Activated naive CD4-positive, alpha-beta T cell treated with anti-CD3 and anti-CD28 coated beads, Interleukin-2, amount 50 U/mL, for 72 hours (primary cell): Measurements from ENCODE around the gene HES6. TPM values are rescaled to one million over a fixed set of nuclear protein-coding genes. Genes with fewer than 3 reads are reported as not detected.
A peak's percentile ranks its signal among the peaks of the same experiment; 100 is the strongest.

Experiments used
- ATAC-seq, 2 donors: fragments of 150-1000 bp; cut with Tn5 transposase; 2 replicates each; pipeline ENCODE4 v1.10.0; 2021; ENCODE audit warnings: mild to moderate bottlenecking in 2 of 2, moderate library complexity in 2 of 2
- DNase-seq, 2 donors: peaks; one replicate each; pipeline ENCODE4 v3.0.0; 2021 to 2022; ENCODE audit warnings: low spot score in 2 of 2
- H3K27ac Mint-ChIP-seq, 2 donors: one replicate each; pipeline ENCODE4 v1.8.0; 2022; ENCODE audit warnings: mild to moderate bottlenecking in 2 of 2, mixed read lengths in 2 of 2
- H3K36me3 Mint-ChIP-seq, 2 donors: one replicate each; pipeline ENCODE4 v1.8.0; 2022; ENCODE audit warnings: mixed read lengths in 2 of 2
- H3K9me3 Mint-ChIP-seq, 2 donors: one replicate each; pipeline ENCODE4 v1.8.0; 2022; ENCODE audit warnings: mixed read lengths in 2 of 2
- total RNA-seq, 2 donors: library from RNA; stranded (reverse); gene quantifications; one replicate each; pipeline ENCODE4 v1.2.3, GENCODE V29; 2022

HES6 gene
- total RNA-seq, 2 donors from 2014 or later = 4.7 to 5.1 TPM

- ATAC-seq (no peak), DNase-seq (no peak)
- Mint-ChIP-seq H3K36me3 (peaks cover 0 to 12% of the 10 kb centered on the region in 2 donors), H3K9me3 (no peaks in the 10 kb centered on the region), H3K27ac (peak overlapping the region; percentile 45 to 49)
Measured at GRCh38 chr2:238247002-238247822, 7.4 kb upstream of the HES6 start.

- DNase-seq = no peak
- Mint-ChIP-seq H3K36me3 (peaks cover 0 to 12% of the 10 kb centered on the region in 2 donors), H3K27ac (no peak overlapping the region), H3K9me3 (no peaks in the 10 kb centered on the region)
- ATAC-seq = no peak
Measured at GRCh38 chr2:238244151-238244550, 4.3 kb upstream of the HES6 start.

- DNase-seq (no peak), ATAC-seq (no peak)
- Mint-ChIP-seq H3K9me3 (no peaks in the 10 kb centered on the region), H3K27ac (no peak overlapping the region), H3K36me3 (peaks cover 0 to 12% of the 10 kb centered on the region in 2 donors)
Measured at GRCh38 chr2:238243496-238244076, 3.7 kb upstream of the HES6 start.

GRCh38 chr2:238242731-238243495 lies 3.1 kb upstream of the HES6 start:
- Mint-ChIP-seq H3K9me3 (no peaks in the 10 kb centered on the region), H3K27ac (no peak overlapping the region), H3K36me3 (peaks cover 0 to 12% of the 10 kb centered on the region in 2 donors)
- DNase-seq (peak in 1 of 2 donors; percentile 31), ATAC-seq (no peak)

- Mint-ChIP-seq H3K36me3 (peaks cover 0 to 12% of the 10 kb centered on the region in 2 donors), H3K9me3 (no peaks in the 10 kb centered on the region), H3K27ac (no peak overlapping the region)
- no peak for ATAC-seq
- DNase-seq = no peak
Measured at GRCh38 chr2:238241970-238242369, 2.1 kb upstream of the HES6 start.

- H3K36me3 Mint-ChIP-seq = peaks cover 0 to 5% of the 10 kb centered on the region in 2 donors
- no peak for DNase-seq
- no peaks in the 10 kb centered on the region for H3K9me3 Mint-ChIP-seq
- no peak overlapping the region for H3K27ac Mint-ChIP-seq
- no peak for ATAC-seq
Measured at GRCh38 chr2:238240757-238241711, 1.2 kb upstream of the HES6 start.

GRCh38 chr2:238239543-238239862 lies 335 bp downstream of the HES6 start:
- ATAC-seq (peak in 1 of 2 donors; percentile 43), DNase-seq (no peak)
- Mint-ChIP-seq H3K36me3 (no peaks in the 10 kb centered on the region), H3K9me3 (no peaks in the 10 kb centered on the region), H3K27ac (no peak overlapping the region)

GRCh38 chr2:238238766-238239542 lies 884 bp downstream of the HES6 start:
- DNase-seq (peak in 1 of 2 donors; percentile 27), ATAC-seq (peak; percentile 2 to 11)
- no peak overlapping the region for H3K27ac Mint-ChIP-seq
- no peaks in the 10 kb centered on the region for H3K9me3 Mint-ChIP-seq
- H3K36me3 Mint-ChIP-seq = no peaks in the 10 kb centered on the region

- DNase-seq (no peak), ATAC-seq (no peak)
- H3K36me3 Mint-ChIP-seq = no peaks in the 10 kb centered on the region
- no peaks in the 10 kb centered on the region for H3K9me3 Mint-ChIP-seq
- no peak overlapping the region for H3K27ac Mint-ChIP-seq
Measured at GRCh38 chr2:238238311-238238765, 1.5 kb downstream of the HES6 start.

- no peak for DNase-seq
- no peak for ATAC-seq
- no peak overlapping the region for H3K27ac Mint-ChIP-seq
- no peaks in the 10 kb centered on the region for H3K9me3 Mint-ChIP-seq
- no peaks in the 10 kb centered on the region for H3K36me3 Mint-ChIP-seq
Measured at GRCh38 chr2:238237431-238238135, 2.3 kb downstream of the HES6 start.

GRCh38 chr2:238236571-238236970 lies 3.3 kb downstream of the HES6 start:
- no peak overlapping the region for H3K27ac Mint-ChIP-seq
- DNase-seq (no peak), ATAC-seq (no peak)
- H3K36me3 Mint-ChIP-seq = peaks cover 0 to 4% of the 10 kb centered on the region in 2 donors
- H3K9me3 Mint-ChIP-seq = peaks cover 0 to 3% of the 10 kb centered on the region in 2 donors

GRCh38 chr2:238235856-238236255 lies 4.0 kb downstream of the HES6 start:
- H3K27ac Mint-ChIP-seq = no peak overlapping the region
- H3K9me3 Mint-ChIP-seq = peaks cover 0 to 3% of the 10 kb centered on the region in 2 donors
- H3K36me3 Mint-ChIP-seq = peaks cover 0 to 6% of the 10 kb centered on the region in 2 donors
- no peak for ATAC-seq
- DNase-seq = no peak

GRCh38 chr2:238235331-238235732 lies 4.5 kb downstream of the HES6 start:
- Mint-ChIP-seq H3K27ac (no peak overlapping the region), H3K36me3 (peaks cover 0 to 6% of the 10 kb centered on the region in 2 donors), H3K9me3 (peaks cover 0 to 3% of the 10 kb centered on the region in 2 donors)
- ATAC-seq (no peak), DNase-seq (no peak)

GRCh38 chr2:238233625-238234024 lies 6.2 kb downstream of the HES6 start:
- peaks cover 0 to 3% of the 10 kb centered on the region in 2 donors for H3K9me3 Mint-ChIP-seq
- DNase-seq = no peak
- no peak for ATAC-seq
- H3K36me3 Mint-ChIP-seq = peaks cover 0 to 6% of the 10 kb centered on the region in 2 donors
- no peak overlapping the region for H3K27ac Mint-ChIP-seq

GRCh38 chr2:238231809-238232208 lies 8.0 kb downstream of the HES6 start:
- peaks cover 0 to 6% of the 10 kb centered on the region in 2 donors for H3K36me3 Mint-ChIP-seq
- peak overlapping the region in 1 of 2 donors; percentile 50 for H3K27ac Mint-ChIP-seq
- no peak for ATAC-seq

More at GRCh38 chr2:238231809-238232208, 8.0 kb downstream of the HES6 start:
- H3K9me3 Mint-ChIP-seq = peaks cover 0 to 3% of the 10 kb centered on the region in 2 donors
- no peak for DNase-seq
